ENCODE results near the gene HLCS.

The HLCS gene

DNA sequence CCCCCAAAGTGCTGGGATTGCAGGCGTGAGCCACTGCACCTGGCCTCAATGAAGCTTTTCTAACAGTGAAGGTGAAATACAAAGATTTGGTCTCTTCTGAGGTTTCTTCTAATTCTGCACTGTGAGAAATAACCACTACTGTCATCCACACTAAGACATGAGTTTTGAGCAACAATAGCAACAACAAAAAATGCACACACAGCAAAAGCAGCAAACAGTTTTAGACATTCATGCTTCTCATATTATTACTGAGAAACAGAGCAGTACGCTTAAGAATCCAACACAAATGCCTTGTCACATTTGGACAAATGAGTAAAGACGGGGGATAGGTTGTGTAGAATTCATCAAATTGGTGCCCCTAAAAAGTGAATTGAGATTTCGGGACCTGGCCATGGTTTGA, 151.2 kb downstream of the HLCS start:
- DNase-seq (ENCODE audit: low read depth in 2 of 2, low spot score in 1 of 2), result no peak

DNA sequence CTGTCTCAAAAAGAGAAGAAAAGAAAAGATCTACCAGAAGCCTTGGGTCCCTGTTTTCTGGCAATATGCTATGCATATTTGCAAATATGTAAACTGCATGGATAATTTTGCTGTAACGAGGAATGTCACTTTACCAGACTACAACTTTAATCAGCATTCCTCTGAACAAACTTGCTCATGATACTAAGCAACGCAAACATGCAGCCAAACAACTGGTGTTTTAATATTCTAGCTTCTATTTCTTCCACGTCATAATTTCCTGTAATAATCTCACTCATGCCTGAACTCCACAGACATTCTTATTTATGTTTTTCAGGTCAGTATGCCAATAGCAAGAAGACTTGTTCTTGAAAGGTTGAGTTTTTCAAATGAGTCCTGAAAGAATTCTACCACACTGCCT, 153.4 kb downstream of the HLCS start:
- DNase-seq (ENCODE audit: low read depth in 2 of 2, low spot score in 1 of 2), result no peak

DNA sequence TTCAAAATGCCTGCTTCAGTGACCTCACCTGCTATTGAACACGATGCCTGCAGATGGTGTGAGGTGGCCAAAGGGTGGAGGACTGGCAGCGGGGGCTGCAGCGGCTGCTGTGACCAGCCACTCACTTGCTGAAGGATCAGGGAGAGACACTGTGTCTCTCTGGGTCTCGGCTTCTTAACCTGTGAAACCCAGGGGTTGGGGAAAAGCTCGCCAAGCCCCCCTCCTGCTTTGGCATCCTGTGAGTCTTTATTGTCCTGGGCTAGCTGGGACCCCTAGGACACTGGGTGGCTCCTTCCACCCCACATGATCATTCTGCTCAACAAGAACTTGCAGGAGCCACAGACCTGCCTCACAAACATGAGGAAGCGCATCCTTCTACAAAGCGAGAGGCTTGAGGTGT, 154.7 kb downstream of the HLCS start:
- no peak for DNase-seq (ENCODE audit: low read depth in 2 of 2, low spot score in 1 of 2)

DNA sequence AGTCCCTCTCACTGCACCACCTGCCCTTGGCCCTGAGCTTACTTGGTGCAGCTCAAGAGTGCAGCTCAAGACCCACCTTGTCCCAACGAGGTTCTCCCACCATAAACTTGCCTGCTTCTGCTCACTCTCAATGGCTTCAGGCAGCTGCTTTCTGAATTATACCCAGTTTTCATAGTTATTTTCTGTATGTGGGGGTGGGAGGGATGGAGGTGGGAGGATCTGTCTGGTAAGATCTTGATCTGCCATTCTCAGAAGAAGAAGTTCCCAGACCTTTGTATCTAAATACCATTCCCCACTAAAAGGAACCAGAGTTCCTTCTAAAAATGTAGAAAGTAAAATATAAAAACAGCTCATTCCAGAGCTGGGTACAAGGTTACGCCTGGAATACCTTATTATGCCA, 156.0 kb downstream of the HLCS start:
- no peak for DNase-seq (ENCODE audit: low read depth in 2 of 2, low spot score in 1 of 2)

DNA sequence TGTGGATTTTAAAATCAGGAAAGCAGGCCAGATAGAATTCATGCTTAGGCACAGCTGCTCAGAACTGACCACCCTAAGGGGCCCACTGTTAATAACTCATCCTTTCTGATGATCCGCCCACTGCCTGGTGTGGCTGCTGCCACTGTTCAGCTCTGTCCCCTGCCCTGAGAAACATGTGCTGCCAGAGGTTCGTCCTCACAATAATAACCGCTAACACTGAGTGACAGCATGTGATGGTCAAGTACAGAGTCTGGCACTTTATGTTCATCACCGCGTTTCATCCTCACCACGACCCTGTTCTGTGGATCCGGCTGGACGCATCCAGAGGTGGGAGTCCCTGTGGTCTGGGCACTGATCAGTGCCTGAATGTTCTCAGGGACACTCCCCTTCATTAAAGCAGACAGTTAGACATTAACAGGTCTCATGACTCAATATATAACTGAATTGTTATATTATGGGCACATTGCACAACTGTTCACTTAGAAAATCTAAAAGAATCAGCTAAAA, 159.0 kb downstream of the HLCS start:
- no peak for DNase-seq (ENCODE audit: low read depth in 2 of 2, low spot score in 1 of 2)

DNA sequence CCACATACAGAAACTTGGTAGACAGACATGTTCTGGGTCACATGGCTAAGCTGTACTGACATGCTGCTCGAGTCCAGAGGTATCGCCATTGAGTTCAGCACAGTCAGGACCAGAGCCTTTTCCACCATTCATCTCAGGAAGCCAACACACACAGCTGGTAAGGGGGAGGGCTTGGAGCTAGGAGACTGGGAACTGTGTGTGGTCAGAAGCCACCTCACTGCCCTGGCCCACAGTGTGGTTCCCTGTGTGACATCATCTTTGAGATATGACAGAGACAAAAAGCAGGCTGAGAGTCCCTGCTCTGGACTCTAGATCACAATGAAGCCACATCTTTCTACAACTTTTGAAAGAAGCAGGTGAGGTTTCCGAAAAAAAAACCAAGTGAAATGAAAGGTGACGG, 160.4 kb downstream of the HLCS start:
- no peak for DNase-seq (ENCODE audit: low read depth in 2 of 2, low spot score in 1 of 2)

DNA sequence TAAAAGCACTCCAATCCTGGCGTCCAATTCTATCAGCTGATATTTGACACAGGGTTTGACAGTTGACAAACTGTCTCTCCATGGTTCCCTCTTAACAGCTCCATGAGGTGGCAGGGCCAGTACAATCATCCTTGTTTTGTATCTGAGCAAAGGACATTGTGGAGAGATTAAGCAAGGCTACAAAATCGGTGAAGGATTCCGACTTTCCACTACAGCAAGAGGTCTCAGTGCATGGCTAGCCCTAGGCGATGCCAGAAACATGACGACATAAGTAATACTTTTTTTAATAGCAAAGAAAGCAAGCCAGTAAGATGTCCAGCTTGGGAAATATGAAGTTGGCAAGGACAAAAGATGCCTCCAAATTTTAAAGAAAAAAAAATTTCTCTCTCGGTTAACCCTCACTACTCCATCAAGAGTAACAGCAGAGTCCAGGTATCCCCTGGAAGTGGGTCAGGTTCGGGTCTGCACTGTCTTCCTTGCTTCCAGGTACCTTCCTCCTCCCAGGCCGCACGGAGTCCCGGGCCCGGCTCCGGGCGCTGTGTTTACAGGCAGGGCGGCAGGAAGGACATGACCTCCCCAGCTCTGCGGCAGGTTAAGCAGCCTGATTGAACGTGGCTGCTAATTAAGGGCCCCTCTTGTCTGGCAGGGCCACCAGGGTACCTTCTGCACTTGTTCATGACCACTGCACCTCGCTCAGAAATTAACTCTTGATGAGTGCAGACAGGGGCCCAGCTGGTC, 161.4 kb downstream of the HLCS start:
- DNase-seq (ENCODE audit: low read depth in 2 of 2, low spot score in 1 of 2), result no peak

DNA sequence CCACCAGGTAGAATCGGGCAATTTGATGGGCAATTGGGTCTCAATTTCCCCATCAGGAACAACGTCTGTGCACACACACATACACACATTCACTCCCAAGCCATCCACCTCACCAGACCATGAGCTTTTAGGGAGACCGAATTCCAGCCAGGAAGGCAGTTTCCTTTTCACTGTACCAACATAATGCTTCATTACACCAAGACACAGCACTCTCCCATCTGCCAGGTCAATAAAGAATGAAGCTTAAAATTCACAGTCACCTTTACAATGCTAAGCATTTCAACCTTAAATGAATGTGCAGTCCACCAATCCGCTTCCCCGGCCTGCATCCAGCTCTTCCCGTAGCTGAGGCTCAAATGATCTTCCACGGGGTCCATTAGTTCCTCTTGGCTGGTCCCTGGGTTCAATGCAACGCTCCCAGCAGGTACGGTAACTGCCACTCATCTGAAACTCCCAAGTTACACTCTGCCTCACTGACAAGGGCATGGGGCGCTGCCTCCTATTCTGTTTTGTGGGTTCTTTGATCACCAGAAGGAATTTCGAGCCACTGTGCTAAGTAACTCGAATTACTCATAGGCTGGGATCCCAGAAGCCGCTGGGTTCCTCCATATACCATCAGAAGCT, 162.5 kb downstream of the HLCS start:
- no peak for DNase-seq (ENCODE audit: low read depth in 2 of 2, low spot score in 1 of 2)

DNA sequence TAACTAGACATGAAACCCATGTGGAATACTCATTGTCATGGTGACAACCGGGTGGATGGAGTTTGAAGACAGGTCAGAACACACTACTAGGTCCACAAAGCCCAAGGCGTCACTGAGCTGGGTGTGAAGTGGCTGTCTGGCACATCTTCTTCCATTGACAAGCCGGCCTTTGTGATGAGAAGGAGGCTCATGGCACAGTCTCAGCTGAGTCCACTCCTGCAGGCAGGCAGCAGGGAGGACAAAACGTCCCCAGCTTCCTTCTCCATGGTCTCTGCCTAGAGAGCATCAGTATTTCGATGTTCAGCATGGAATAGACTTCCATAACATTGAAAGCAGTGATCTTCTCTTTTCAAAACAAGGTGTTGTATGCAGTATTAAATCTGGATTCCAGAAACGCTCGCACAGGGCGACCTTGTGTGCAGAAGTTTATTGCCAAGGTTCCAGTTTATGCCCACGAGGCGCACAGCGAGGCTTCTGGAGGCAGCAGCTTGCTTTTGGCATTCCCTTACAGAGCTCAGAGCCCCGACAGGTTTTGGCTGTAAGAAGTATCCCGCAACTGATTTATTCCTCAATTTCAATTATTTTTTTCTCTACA, 163.3 kb downstream of the HLCS start:
- no peak for DNase-seq (ENCODE audit: low read depth in 2 of 2, low spot score in 1 of 2)

DNA sequence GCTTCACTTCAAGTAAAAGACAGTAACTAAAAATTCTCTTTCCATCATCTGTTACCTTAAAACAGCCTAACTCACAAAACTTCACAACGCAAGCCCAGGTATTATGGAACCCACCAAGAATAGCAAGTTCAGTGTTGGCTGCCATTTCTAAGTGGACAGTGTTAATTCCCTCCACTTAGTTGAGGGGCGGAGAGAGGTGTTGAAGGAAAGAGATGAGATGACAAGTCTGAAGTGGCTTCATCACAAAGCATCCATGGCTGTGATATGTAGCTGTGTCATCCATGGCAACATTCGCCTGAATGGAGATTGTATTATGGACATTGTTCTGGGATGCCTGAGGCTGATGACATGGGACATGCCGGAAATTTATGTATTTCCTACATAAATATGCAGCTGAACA, 165.7 kb downstream of the HLCS start:
- DNase-seq (ENCODE audit: low read depth in 2 of 2, low spot score in 1 of 2), result no peak

DNA sequence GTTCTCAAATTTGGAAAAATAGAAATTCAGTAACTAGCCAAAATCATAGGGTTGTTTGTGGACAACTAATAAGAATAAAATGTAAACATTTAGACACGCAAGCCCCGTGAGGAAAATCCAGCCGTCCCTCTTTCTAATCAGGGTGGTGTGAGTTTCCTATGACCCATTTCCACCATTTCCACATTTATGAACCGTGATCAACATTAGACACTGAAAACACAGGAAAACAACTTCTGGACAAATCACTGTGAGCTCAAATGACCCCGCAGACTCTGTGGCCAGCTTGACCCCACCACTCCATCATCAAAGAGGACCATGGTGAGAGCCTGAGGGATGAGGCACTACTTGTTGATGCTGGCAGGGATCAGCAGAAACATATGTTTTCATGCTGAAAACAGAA, 166.6 kb downstream of the HLCS start:
- DNase-seq (ENCODE audit: low read depth in 2 of 2, low spot score in 1 of 2), result no peak

DNA sequence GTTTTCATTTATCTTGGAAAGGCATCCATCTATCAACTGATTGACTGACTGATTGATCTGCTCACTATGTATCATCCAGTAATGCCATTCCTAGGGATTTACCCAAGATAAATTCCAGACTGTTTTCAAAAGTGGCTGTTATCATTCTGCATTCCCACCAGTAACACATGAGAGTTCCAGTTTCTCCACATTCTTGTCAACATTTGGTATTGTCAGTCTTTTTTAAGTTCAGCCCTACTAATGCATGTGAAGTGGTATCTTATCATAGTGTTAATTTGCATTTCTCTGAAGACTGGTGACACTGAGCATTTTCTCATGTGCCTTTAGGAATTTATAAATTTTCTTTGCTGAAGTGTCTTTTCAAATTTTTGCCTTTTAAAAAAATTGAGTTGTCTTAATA, 168.0 kb downstream of the HLCS start:
- no peak for DNase-seq (ENCODE audit: low read depth in 2 of 2, low spot score in 1 of 2)

DNA sequence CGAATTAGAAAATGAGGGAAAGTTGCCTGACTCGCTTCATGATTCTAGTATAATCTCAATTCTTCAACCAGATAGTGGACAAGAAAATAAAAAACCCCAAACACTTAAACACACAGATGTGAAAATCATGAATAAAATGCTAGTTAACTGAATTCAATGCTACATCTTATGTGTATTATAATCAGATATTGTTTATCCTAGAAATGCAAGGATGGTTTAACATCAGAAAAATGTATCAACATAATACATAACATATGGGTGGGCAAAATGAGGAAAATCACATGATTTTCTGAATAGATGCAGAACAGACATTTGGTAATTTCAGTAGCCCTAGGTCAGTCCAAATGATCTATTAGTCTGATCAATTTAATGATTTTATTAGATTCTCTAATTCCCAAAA, 170.4 kb downstream of the HLCS start:
- DNase-seq (ENCODE audit: low read depth in 2 of 2, low spot score in 1 of 2), result no peak

DNA sequence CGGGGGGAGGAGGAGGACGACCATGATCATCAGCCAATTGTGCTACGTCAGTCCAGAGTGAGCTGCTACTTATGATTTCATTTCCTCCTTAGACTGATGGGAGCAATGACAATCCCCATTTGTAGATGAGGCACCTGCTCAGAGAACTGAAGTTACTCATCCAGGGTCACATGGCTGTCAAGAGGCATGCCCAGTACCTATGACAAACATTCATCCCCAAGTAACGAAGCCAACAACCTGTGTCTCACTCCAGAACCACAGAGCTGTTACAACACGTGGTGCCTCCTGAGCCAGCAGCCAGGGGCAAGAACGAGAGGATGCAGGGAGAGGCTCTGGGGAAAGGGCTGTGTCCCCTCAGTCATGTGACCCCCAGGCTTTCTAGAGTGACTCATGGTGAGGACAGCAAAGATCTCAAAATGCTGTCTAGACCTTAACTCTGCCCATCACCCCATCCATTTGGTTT, 173.9 kb downstream of the HLCS start:
- DNase-seq (ENCODE audit: low read depth in 2 of 2, low spot score in 1 of 2), result no peak

DNA sequence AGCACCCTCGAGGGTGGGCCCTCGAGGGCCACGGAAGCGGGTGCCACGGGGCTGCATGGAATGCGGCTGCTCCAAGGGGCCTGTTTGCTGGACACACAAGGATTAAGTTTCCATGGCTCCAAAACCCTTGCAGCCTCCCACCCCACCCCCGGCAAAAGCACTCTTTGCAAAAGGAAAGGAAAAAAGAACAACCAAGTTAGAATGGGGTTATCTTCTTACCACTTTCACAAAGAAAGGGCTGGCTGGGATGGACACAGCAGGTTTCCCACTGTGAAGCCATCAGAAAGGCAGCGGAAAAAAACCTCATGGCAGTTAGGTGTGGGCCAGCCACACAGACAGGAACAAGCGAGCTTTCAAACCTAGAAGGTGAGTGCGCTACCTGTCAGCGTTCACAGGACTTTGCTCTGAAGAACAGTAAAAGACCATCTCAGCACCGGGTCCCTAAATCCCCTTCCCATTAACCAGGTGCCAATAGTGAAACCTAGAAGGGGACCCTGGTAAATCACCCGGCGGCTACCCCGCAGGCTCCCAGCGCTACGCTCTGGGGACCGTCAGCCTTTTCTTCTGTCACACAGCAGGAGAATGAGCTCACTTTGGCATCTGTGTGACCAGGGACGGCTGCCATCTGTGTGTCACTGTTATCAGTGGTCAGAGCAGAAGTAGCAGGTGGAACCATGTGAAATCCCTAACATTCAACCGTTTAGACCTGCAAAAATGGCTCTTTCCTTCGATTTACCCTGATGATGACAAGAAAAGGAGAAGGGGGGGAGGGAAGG, 174.6 kb downstream of the HLCS start:
- DNase-seq (ENCODE audit: low read depth in 2 of 2, low spot score in 1 of 2), result no peak

DNA sequence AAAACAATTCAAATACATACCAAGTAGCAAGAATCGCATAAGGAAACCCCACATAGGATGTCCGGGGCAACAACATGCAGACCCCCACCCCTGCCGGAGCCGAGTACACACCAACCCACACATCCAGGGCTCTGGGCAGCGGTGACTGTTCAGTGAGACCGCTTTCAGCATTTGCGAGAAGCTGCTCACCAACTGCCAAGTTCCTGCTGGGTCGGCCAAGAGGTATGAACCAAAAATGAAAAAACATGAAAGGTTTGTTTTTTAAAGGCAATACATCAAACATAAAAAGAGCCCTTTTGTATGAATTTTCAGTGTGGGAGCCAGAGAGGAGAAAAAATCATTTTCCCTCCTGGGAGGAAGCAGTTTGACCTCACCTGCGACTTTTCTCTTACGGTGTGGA, 175.3 kb downstream of the HLCS start:
- DNase-seq (ENCODE audit: low read depth in 2 of 2, low spot score in 1 of 2), result no peak

DNA sequence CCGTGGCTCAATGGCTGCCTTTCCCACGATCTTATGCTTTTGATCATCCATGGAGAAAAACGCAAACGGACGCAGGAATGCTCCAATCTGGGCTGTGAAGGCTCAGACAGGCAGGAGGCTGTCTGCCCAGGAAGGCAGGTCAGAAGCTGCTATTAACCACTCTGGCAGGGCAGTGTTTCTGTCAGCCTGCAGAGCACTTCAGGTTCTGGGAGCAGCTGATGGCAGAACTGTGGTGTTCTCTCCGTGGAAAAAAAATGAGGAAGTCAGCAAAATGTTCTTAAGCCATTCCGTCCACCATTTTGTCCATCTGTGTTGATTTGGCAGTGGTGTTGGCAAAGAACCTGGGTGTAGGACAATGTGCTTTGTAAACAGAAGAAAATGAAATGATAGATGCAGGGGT, 175.9 kb downstream of the HLCS start:
- DNase-seq (ENCODE audit: low read depth in 2 of 2, low spot score in 1 of 2), result no peak

DNA sequence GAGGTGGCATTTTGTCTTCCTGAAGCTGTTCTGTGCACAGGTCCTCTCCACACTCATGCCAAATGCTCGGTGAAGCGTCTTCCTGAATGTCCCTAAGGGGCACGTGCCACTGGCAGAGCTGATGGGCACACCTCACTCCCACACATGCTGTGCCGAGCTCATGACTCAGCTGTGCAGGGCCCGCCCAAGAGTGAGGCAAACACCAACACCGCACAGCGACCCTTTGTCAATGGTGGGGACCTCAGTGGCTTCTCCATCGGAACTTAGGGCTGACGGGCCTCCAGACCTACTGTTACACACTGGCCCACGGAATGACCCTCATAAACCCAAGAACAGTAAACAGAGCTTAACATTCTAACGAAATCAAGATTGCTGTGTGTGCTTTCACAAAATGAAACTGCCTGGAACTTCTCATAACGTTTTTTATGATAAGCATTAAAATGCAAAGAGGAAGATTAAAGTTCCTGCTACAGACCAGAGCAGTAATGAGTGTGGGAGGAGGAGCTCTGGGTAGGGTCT, 178.3 kb downstream of the HLCS start:
- DNase-seq (ENCODE audit: low read depth in 2 of 2, low spot score in 1 of 2), result no peak

DNA sequence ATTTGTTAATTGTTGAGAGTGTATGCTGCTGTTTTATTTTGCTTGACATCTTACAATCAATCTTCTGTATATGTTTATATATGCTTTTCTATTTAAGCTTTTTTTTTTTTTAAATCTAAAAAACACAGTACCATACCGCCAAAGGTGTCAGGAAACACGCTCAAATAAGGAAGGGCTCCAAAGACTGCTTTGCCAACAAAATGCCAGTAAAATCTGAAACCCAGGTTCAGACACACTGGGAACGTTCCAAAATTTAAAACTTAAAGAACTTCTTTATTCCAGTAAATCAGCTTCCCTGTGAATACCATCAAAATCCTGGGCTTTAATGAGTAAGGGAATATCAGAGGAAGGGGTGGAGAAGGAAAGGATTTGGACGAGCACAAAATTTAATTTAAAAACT, 180.3 kb downstream of the HLCS start:
- no peak for DNase-seq (ENCODE audit: low read depth in 2 of 2, low spot score in 1 of 2)

DNA sequence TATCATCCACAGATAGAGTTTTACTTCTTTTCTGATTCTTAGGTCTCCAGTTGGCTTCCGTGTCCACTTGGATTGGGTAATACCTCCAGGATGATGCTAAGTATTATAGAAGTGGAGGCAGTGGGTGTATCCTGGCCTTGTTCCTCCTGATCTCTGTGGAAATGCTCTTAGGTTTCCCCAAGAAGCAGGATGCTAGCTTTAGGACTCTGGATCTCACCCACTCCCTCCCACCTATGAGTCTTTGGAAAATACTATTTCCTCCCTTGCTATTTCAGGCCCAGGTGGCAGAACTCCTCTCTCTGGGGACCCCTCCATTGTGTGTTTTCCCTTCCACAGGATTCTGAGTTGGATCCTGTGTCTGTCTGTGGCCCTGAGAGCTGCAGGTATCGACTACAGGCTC, 180.9 kb downstream of the HLCS start:
- DNase-seq (ENCODE audit: low read depth in 2 of 2, low spot score in 1 of 2), result no peak

DNA sequence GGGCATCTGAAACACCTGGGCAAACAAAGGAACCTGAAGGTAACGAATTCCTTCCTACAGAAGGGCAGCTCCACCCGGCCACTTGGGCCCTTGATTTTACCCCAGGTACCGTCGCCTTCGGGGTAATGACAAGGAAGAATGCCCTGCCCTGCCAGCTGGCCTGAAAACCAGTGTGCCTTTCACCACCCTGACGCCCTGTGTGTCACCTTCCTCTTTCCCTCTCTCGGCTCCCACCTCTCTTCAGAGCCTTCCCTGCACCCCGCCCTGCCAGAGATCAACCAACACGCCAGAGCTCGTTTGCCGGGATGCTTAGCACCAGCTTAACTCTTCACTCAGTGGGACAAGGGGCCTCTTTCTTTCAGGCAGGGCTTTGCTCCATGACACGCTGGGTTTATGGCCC, 181.5 kb downstream of the HLCS start:
- DNase-seq (ENCODE audit: low read depth in 2 of 2, low spot score in 1 of 2), result no peak
